ENCODE data around the gene DUS1L.

DNA sequence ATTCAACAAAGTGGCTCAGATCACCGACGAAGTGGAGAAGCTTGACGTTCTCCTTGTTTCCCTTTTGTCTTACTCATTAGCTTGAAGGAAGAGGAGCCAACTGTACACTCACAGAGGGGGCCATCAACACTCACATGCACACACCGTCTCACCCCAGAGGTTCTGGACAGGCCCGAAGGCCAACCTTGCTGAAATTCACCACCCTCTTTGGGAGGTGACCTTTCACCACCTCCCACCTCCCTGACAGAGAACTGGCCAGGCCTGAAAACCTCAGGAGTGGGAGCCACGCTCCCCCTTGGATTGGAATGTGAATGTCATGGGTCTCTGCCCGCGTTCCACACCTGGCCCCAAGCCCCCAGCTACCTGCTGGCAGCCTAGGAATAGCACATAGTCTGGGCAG lies 30.1 kb downstream of the DUS1L start:
- TF ChIP-seq, protein P1, sequence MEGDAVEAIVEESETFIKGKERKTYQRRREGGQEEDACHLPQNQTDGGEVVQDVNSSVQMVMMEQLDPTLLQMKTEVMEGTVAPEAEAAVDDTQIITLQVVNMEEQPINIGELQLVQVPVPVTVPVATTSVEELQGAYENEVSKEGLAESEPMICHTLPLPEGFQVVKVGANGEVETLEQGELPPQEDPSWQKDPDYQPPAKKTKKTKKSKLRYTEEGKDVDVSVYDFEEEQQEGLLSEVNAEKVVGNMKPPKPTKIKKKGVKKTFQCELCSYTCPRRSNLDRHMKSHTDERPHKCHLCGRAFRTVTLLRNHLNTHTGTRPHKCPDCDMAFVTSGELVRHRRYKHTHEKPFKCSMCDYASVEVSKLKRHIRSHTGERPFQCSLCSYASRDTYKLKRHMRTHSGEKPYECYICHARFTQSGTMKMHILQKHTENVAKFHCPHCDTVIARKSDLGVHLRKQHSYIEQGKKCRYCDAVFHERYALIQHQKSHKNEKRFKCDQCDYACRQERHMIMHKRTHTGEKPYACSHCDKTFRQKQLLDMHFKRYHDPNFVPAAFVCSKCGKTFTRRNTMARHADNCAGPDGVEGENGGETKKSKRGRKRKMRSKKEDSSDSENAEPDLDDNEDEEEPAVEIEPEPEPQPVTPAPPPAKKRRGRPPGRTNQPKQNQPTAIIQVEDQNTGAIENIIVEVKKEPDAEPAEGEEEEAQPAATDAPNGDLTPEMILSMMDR (conservative IDR thresholded peaks at IDR 0.05 in 1 of 2, IDR thresholded peaks at IDR 0.05 in 1 of 2; ENCODE audit: extremely low read depth in 1 of 2, insufficient read depth in 1 of 2, low read depth in 1 of 2, low read length in 2 of 2) = no peak
- TF ChIP-seq EZH2 (IDR thresholded peaks at IDR 0.05; ENCODE audit: borderline replicate concordance, low read length) = no peak

Data from mammary epithelial cell (primary cell).